ENCODE results near the gene D2HGDH.

D2HGDH gene

GRCh38 chr2:241708879-241709278 lies 25.6 kb upstream of the D2HGDH start:
- Histone ChIP-seq H3K4me3 (ENCODE audit: low read depth in 1 of 2, low read length in 2 of 2) (no peak overlapping the region), H3K9ac (ENCODE audit: low read depth, low read length) (no peak overlapping the region), H3K27ac (ENCODE audit: low read length) (no peak overlapping the region), H2AFZ (ENCODE audit: low read depth, low read length) (no peak overlapping the region), H3K27me3 (ENCODE audit: insufficient read depth, low read length, poor library complexity) (no peaks in the 10 kb centered on the region), H3K4me1 (ENCODE audit: insufficient read depth, low read length) (no peaks in the 10 kb centered on the region), H3K36me3 (ENCODE audit: insufficient read depth, low read length) (peaks cover 87% of the 10 kb centered on the region), H3K79me2 (ENCODE audit: insufficient read depth, low read length) (peaks cover 13% of the 10 kb centered on the region), H4K20me1 (ENCODE audit: insufficient read depth, low read length) (0 out of 2 replicates have a peak, but pooled peaks cover 2% of the 10 kb centered on the region), H3K9me3 (ENCODE audit: insufficient read depth, low read length, severe bottlenecking) (peaks cover 13% of the 10 kb centered on the region), H3K4me2 (ENCODE audit: insufficient read depth, low read length) (no peak overlapping the region)
- TF ChIP-seq CTCF (IDR thresholded peaks at IDR 0.05; ENCODE audit: borderline replicate concordance, extremely low read depth, low read length, poor library complexity, severe bottlenecking): no peak
- no peak for TF ChIP-seq EZH2 (IDR thresholded peaks at IDR 0.05; ENCODE audit: borderline replicate concordance, low read depth, low read length, severe bottlenecking)
- no peak for ATAC-seq (ENCODE audit: insufficient read depth, low read depth)
- no peak for DNase-seq

GRCh38 chr2:241719093-241719492 lies 15.3 kb upstream of the D2HGDH start:
- no peaks in the 10 kb centered on the region for H3K27me3 ChIP-seq (ENCODE audit: insufficient read depth, low read length, poor library complexity)
- H3K27ac ChIP-seq (ENCODE audit: low read length): no peak overlapping the region
- DNase-seq (no peak), ATAC-seq (ENCODE audit: insufficient read depth, low read depth) (no peak)
- no peak overlapping the region for H3K4me2 ChIP-seq (ENCODE audit: insufficient read depth, low read length)
- no peak overlapping the region for H2AFZ ChIP-seq (ENCODE audit: low read depth, low read length)
- H3K4me1 ChIP-seq (ENCODE audit: insufficient read depth, low read length): no peaks in the 10 kb centered on the region
- H3K79me2 ChIP-seq (ENCODE audit: insufficient read depth, low read length): no peaks in the 10 kb centered on the region; the same call in 1 of the 2 replicates
- H3K9me3 ChIP-seq (ENCODE audit: insufficient read depth, low read length, severe bottlenecking): peaks cover 24% of the 10 kb centered on the region
- H3K4me3 ChIP-seq (ENCODE audit: low read depth in 1 of 2, low read length in 2 of 2): no peak overlapping the region
- H3K36me3 ChIP-seq (ENCODE audit: insufficient read depth, low read length): peaks cover 87% of the 10 kb centered on the region
- H4K20me1 ChIP-seq (ENCODE audit: insufficient read depth, low read length): no peaks in the 10 kb centered on the region
- no peak for TF ChIP-seq CTCF (IDR thresholded peaks at IDR 0.05; ENCODE audit: borderline replicate concordance, extremely low read depth, low read length, poor library complexity, severe bottlenecking)
- no peak for TF ChIP-seq EZH2 (IDR thresholded peaks at IDR 0.05; ENCODE audit: borderline replicate concordance, low read depth, low read length, severe bottlenecking)
- no peak overlapping the region for H3K9ac ChIP-seq (ENCODE audit: low read depth, low read length)

GRCh38 chr2:241720099-241720498 lies 14.3 kb upstream of the D2HGDH start:
- H3K79me2 ChIP-seq (ENCODE audit: insufficient read depth, low read length): no peaks in the 10 kb centered on the region
- no peak overlapping the region for H3K27ac ChIP-seq (ENCODE audit: low read length)
- ATAC-seq (ENCODE audit: insufficient read depth, low read depth) (no peak), DNase-seq (no peak)
- no peaks in the 10 kb centered on the region for H3K4me1 ChIP-seq (ENCODE audit: insufficient read depth, low read length)
- H2AFZ ChIP-seq (ENCODE audit: low read depth, low read length): no peak overlapping the region
- H3K9me3 ChIP-seq (ENCODE audit: insufficient read depth, low read length, severe bottlenecking): peaks cover 24% of the 10 kb centered on the region
- peaks cover 87% of the 10 kb centered on the region for H3K36me3 ChIP-seq (ENCODE audit: insufficient read depth, low read length)
- H3K9ac ChIP-seq (ENCODE audit: low read depth, low read length): no peak overlapping the region
- H3K4me2 ChIP-seq (ENCODE audit: insufficient read depth, low read length): no peak overlapping the region
- TF ChIP-seq EZH2 (IDR thresholded peaks at IDR 0.05; ENCODE audit: borderline replicate concordance, low read depth, low read length, severe bottlenecking) (no peak), CTCF (IDR thresholded peaks at IDR 0.05; ENCODE audit: borderline replicate concordance, extremely low read depth, low read length, poor library complexity, severe bottlenecking) (no peak)
- no peaks in the 10 kb centered on the region for H4K20me1 ChIP-seq (ENCODE audit: insufficient read depth, low read length)
- H3K27me3 ChIP-seq (ENCODE audit: insufficient read depth, low read length, poor library complexity): no peaks in the 10 kb centered on the region
- H3K4me3 ChIP-seq (ENCODE audit: low read depth in 1 of 2, low read length in 2 of 2): no peak overlapping the region

- Histone ChIP-seq H3K9ac (ENCODE audit: low read depth, low read length) (no peak overlapping the region), H3K4me3 (ENCODE audit: low read depth in 1 of 2, low read length in 2 of 2) (no peak overlapping the region), H3K27me3 (ENCODE audit: insufficient read depth, low read length, poor library complexity) (no peaks in the 10 kb centered on the region), H3K36me3 (ENCODE audit: insufficient read depth, low read length) (peaks cover 87% of the 10 kb centered on the region), H3K9me3 (ENCODE audit: insufficient read depth, low read length, severe bottlenecking) (peaks cover 24% of the 10 kb centered on the region), H2AFZ (ENCODE audit: low read depth, low read length) (no peak overlapping the region), H3K4me2 (ENCODE audit: insufficient read depth, low read length) (no peak overlapping the region), H3K27ac (ENCODE audit: low read length) (no peak overlapping the region), H4K20me1 (ENCODE audit: insufficient read depth, low read length) (no peaks in the 10 kb centered on the region), H3K4me1 (ENCODE audit: insufficient read depth, low read length) (no peaks in the 10 kb centered on the region), H3K79me2 (ENCODE audit: insufficient read depth, low read length) (no peaks in the 10 kb centered on the region)
- ATAC-seq (ENCODE audit: insufficient read depth, low read depth) (no peak), DNase-seq (no peak)
- TF ChIP-seq EZH2 (IDR thresholded peaks at IDR 0.05; ENCODE audit: borderline replicate concordance, low read depth, low read length, severe bottlenecking): no peak
- no peak for TF ChIP-seq CTCF (IDR thresholded peaks at IDR 0.05; ENCODE audit: borderline replicate concordance, extremely low read depth, low read length, poor library complexity, severe bottlenecking)
Measured at GRCh38 chr2:241720560-241720959, 13.9 kb upstream of the D2HGDH start.
